Body of pancreas (tissue), 4 donors: ENCODE measurements around the gene EEF2KMT.

Experiments
- CTCF ChIP-seq, 7 experiments: fragments of 450-650 bp in 4 of 7; fragments of 200-600 bp in 3 of 7; sonication (generic) in 3 of 7; IDR thresholded peaks; one replicate each; pipeline ENCODE4 v1.5.1; 2016 to 2019; ENCODE audit warnings: antibody characterized with exemption in 7 of 7
- POLR2A ChIP-seq, 3 donors: fragments of 450-650 bp; IDR thresholded peaks; one replicate each; pipeline ENCODE4 v1.6.1; 2016; ENCODE audit warnings: antibody characterized with exemption in 3 of 3, mild to moderate bottlenecking in 2 of 3

GRCh38 chr16:5073279-5073629 lies 24.3 kb downstream of the EEF2KMT start:
- TF ChIP-seq POLR2A (IDR thresholded peaks at IDR 0.05) (no peak), CTCF (IDR thresholded peaks at IDR 0.05) (no peak)
